Trophoblast cell (in vitro differentiated cells and primary cell): ENCODE results near the gene LATS1.

Source experiments
- DNase-seq, 2 donors: peaks; one replicate each; pipeline ENCODE4 v3.0.0-alpha.2; 2016
- H2AFZ ChIP-seq: 2 replicates; pipeline ENCODE4 v1.6.1; 2013; ENCODE audit warnings: low read length, moderate library complexity, mild to moderate bottlenecking; ENCODE audit not compliant: insufficient read depth, poor library complexity
- H2AK5ac ChIP-seq: 2 replicates; pipeline ENCODE4 v1.6.1; 2013; ENCODE audit warnings: mild to moderate bottlenecking, low read length
- H2BK120ac ChIP-seq: 2 replicates; pipeline ENCODE4 v1.6.1; 2013; ENCODE audit warnings: low read length, mild to moderate bottlenecking, moderate library complexity; ENCODE audit not compliant: insufficient read depth, poor library complexity
- H2BK12ac ChIP-seq: 2 replicates; pipeline ENCODE4 v1.6.1; 2013; ENCODE audit warnings: mild to moderate bottlenecking, low read length, moderate library complexity
- H2BK5ac ChIP-seq: 2 replicates; pipeline ENCODE4 v1.6.1; 2013; ENCODE audit warnings: low read length, low read depth, moderate library complexity, mild to moderate bottlenecking; ENCODE audit not compliant: poor library complexity
- H3K14ac ChIP-seq: 2 replicates; pipeline ENCODE4 v1.6.1; 2013; ENCODE audit warnings: mild to moderate bottlenecking, low read length
- H3K18ac ChIP-seq: 2 replicates; pipeline ENCODE4 v1.6.1; 2013; ENCODE audit warnings: mild to moderate bottlenecking, low read length
- H3K23ac ChIP-seq: 2 replicates; pipeline ENCODE4 v1.6.1; 2013; ENCODE audit warnings: low read length
- H3K27ac ChIP-seq: 2 replicates; pipeline ENCODE4 v1.5.1; 2013; ENCODE audit warnings: low read depth, mild to moderate bottlenecking, inconsistent platforms, low read length, moderate library complexity
- H3K27me3 ChIP-seq: 2 replicates; pipeline ENCODE4 v1.6.1; 2013; ENCODE audit warnings: inconsistent platforms, mild to moderate bottlenecking, low read length, moderate library complexity; ENCODE audit not compliant: insufficient read depth
- H3K36me3 ChIP-seq, 2 experiments: 1 replicate in 1 of 2; 2 replicates in 1 of 2; pipeline ENCODE4 v1.6.1; 2013; ENCODE audit warnings: low read length in 2 of 2, mild to moderate bottlenecking in 2 of 2, moderate library complexity in 1 of 2; ENCODE audit not compliant: insufficient read depth in 2 of 2, control insufficient read depth in 1 of 2
- H3K4ac ChIP-seq: 2 replicates; pipeline ENCODE4 v1.6.1; 2013; ENCODE audit warnings: low read depth, mild to moderate bottlenecking, low read length, moderate library complexity
- H3K4me1 ChIP-seq, 2 experiments: 1 replicate in 1 of 2; 2 replicates in 1 of 2; pipeline ENCODE4 v1.6.1; 2013; ENCODE audit warnings: low read length in 2 of 2, mild to moderate bottlenecking in 2 of 2, moderate library complexity in 1 of 2; ENCODE audit not compliant: insufficient read depth in 2 of 2, control insufficient read depth in 1 of 2
- H3K4me2 ChIP-seq: 2 replicates; pipeline ENCODE4 v1.6.1; 2013; ENCODE audit warnings: inconsistent platforms, mild to moderate bottlenecking, low read length, moderate library complexity
- H3K4me3 ChIP-seq: 2 replicates; pipeline ENCODE4 v1.5.1; 2013; ENCODE audit warnings: mild to moderate bottlenecking, low read depth, low read length, inconsistent platforms
- H3K79me1 ChIP-seq: one replicate; pipeline ENCODE4 v1.6.1; 2013; ENCODE audit warnings: low read length
- H3K79me2 ChIP-seq: 2 replicates; pipeline ENCODE4 v1.6.1; 2013; ENCODE audit warnings: low read length, mild to moderate bottlenecking; ENCODE audit not compliant: control insufficient read depth, insufficient read depth, poor library complexity
- H3K9ac ChIP-seq: 2 replicates; pipeline ENCODE4 v1.6.1; 2013; ENCODE audit warnings: mild to moderate bottlenecking, low read length
- H3K9me3 ChIP-seq: 2 replicates; pipeline ENCODE4 v1.6.1; 2013; ENCODE audit warnings: low read depth, mild to moderate bottlenecking, control low read depth, inconsistent platforms, low read length; ENCODE audit not compliant: insufficient read depth
- H4K12ac ChIP-seq: 2 replicates; pipeline ENCODE4 v1.6.1; 2013; ENCODE audit warnings: low read depth, mild to moderate bottlenecking, low read length, moderate library complexity
- H4K8ac ChIP-seq: 2 replicates; pipeline ENCODE4 v1.6.1; 2013; ENCODE audit warnings: low read depth, mild to moderate bottlenecking, low read length, moderate library complexity
- H4K91ac ChIP-seq: one replicate; pipeline ENCODE4 v1.6.1; 2013; ENCODE audit warnings: low read depth, mild to moderate bottlenecking, low read length, moderate library complexity
- WGBS: extraction: QIAGEN DNeasy Blood & Tissue Kit; methylation state at CpG from one replicate; pipeline ENCODE4 v1.1.7; 2013; ENCODE audit warnings: missing lambda C conversion rate; ENCODE audit not compliant: insufficient read length, insufficient coverage; ENCODE audit errors: extremely low coverage; 5-methylcytosine and 5-hydroxymethylcytosine counted together

Gene LATS1

GRCh38 chr6:149734915-149735314 lies 17.0 kb upstream of the LATS1 start:
- no peak overlapping the region for H2BK12ac ChIP-seq
- no peak overlapping the region for H4K8ac ChIP-seq
- no peaks in the 10 kb centered on the region for H3K79me1 ChIP-seq
- no peak for DNase-seq
- no peak overlapping the region for H3K14ac ChIP-seq
- no peak overlapping the region for H2AFZ ChIP-seq
- H2AK5ac ChIP-seq, result no peak overlapping the region
- peaks cover 53 to 54% of the 10 kb centered on the region in 2 experiments for H3K36me3 ChIP-seq
- no peak overlapping the region for H2BK120ac ChIP-seq
- no peak overlapping the region for H2BK5ac ChIP-seq
- H3K9me3 ChIP-seq, result no peaks in the 10 kb centered on the region
- H3K18ac ChIP-seq, result no peak overlapping the region
- no CpG with 5 or more reads among the region's 1 CpG for WGBS
- no peak overlapping the region for H3K9ac ChIP-seq
- no peak overlapping the region for H4K91ac ChIP-seq
- no peak overlapping the region for H3K4ac ChIP-seq
- H3K27ac ChIP-seq, result no peak overlapping the region
- no peaks in the 10 kb centered on the region for H3K79me2 ChIP-seq
- H4K12ac ChIP-seq, result no peak overlapping the region
- H3K23ac ChIP-seq, result no peak overlapping the region
- no peaks in the 10 kb centered on the region for H3K27me3 ChIP-seq
- no peaks in the 10 kb centered on the region for H3K4me1 ChIP-seq
- no peak overlapping the region for H3K4me3 ChIP-seq
- H3K4me2 ChIP-seq, result no peak overlapping the region

GRCh38 chr6:149733089-149733720 lies 15.3 kb upstream of the LATS1 start:
- Histone ChIP-seq H3K9ac (no peak overlapping the region), H3K79me2 (no peaks in the 10 kb centered on the region), H3K4me2 (no peak overlapping the region), H3K4ac (no peak overlapping the region), H4K12ac (no peak overlapping the region), H3K36me3 (peaks cover 52 to 57% of the 10 kb centered on the region in 2 experiments), H3K27ac (no peak overlapping the region), H2BK12ac (no peak overlapping the region), H2AK5ac (no peak overlapping the region), H3K4me1 (no peaks in the 10 kb centered on the region), H2BK120ac (no peak overlapping the region), H3K9me3 (no peaks in the 10 kb centered on the region), H3K23ac (no peak overlapping the region), H3K27me3 (no peaks in the 10 kb centered on the region), H3K14ac (no peak overlapping the region), H2AFZ (no peak overlapping the region), H3K4me3 (no peak overlapping the region), H4K91ac (no peak overlapping the region), H3K18ac (no peak overlapping the region), H2BK5ac (no peak overlapping the region), H3K79me1 (no peaks in the 10 kb centered on the region), H4K8ac (no peak overlapping the region)
- no CpG with 5 or more reads among the region's 2 CpGs for WGBS
- DNase-seq, result no peak

GRCh38 chr6:149729824-149730223 lies 11.9 kb upstream of the LATS1 start:
- no peak overlapping the region for H3K23ac ChIP-seq
- no peak overlapping the region for H3K14ac ChIP-seq
- H3K36me3 ChIP-seq, result peaks cover 36 to 39% of the 10 kb centered on the region in 2 experiments
- no peak overlapping the region for H4K12ac ChIP-seq
- no peak overlapping the region for H3K4me3 ChIP-seq
- no peak overlapping the region for H3K4me2 ChIP-seq
- H3K4ac ChIP-seq, result no peak overlapping the region
- H3K4me1 ChIP-seq, result no peaks in the 10 kb centered on the region
- H4K91ac ChIP-seq, result no peak overlapping the region
- H2BK12ac ChIP-seq, result no peak overlapping the region
- DNase-seq, result no peak
- no peak overlapping the region for H2BK5ac ChIP-seq
- no peak overlapping the region for H2BK120ac ChIP-seq
- H3K18ac ChIP-seq, result no peak overlapping the region
- no peak overlapping the region for H4K8ac ChIP-seq
- no peak overlapping the region for H3K27ac ChIP-seq
- no peaks in the 10 kb centered on the region for H3K79me1 ChIP-seq
- no peaks in the 10 kb centered on the region for H3K79me2 ChIP-seq
- no peaks in the 10 kb centered on the region for H3K9me3 ChIP-seq
- H2AK5ac ChIP-seq, result no peak overlapping the region
- no CpG with 5 or more reads among the region's 8 CpGs for WGBS
- H3K9ac ChIP-seq, result no peak overlapping the region
- no peaks in the 10 kb centered on the region for H3K27me3 ChIP-seq
- H2AFZ ChIP-seq, result no peak overlapping the region

GRCh38 chr6:149728499-149729234 lies 10.8 kb upstream of the LATS1 start:
- Histone ChIP-seq H3K18ac (no peak overlapping the region), H4K91ac (no peak overlapping the region), H3K79me2 (no peaks in the 10 kb centered on the region), H3K14ac (no peak overlapping the region), H3K27me3 (no peaks in the 10 kb centered on the region), H3K27ac (no peak overlapping the region), H3K9me3 (no peaks in the 10 kb centered on the region), H2AK5ac (no peak overlapping the region), H3K79me1 (no peaks in the 10 kb centered on the region), H3K36me3 (peaks cover 28 to 35% of the 10 kb centered on the region in 2 experiments), H2BK120ac (no peak overlapping the region), H2BK12ac (no peak overlapping the region), H3K9ac (no peak overlapping the region), H2BK5ac (no peak overlapping the region), H4K12ac (no peak overlapping the region), H4K8ac (no peak overlapping the region), H3K4ac (no peak overlapping the region), H3K4me2 (no peak overlapping the region), H3K23ac (no peak overlapping the region), H3K4me1 (no peaks in the 10 kb centered on the region), H3K4me3 (no peak overlapping the region), H2AFZ (no peak overlapping the region)
- WGBS, result no CpG with 5 or more reads among the region's 5 CpGs
- DNase-seq, result peak in 1 of 2 donors; percentile 52
